ENCODE measurements around the gene FAM193A.
A peak's percentile ranks its signal among the peaks of the same experiment; 100 is the strongest.
"Not testable (repeated sequence)": the region's sequence is repeated elsewhere in the genome, so short reads cannot be mapped to it uniquely, and the experiment has no call there.

FAM193A gene

DNA sequence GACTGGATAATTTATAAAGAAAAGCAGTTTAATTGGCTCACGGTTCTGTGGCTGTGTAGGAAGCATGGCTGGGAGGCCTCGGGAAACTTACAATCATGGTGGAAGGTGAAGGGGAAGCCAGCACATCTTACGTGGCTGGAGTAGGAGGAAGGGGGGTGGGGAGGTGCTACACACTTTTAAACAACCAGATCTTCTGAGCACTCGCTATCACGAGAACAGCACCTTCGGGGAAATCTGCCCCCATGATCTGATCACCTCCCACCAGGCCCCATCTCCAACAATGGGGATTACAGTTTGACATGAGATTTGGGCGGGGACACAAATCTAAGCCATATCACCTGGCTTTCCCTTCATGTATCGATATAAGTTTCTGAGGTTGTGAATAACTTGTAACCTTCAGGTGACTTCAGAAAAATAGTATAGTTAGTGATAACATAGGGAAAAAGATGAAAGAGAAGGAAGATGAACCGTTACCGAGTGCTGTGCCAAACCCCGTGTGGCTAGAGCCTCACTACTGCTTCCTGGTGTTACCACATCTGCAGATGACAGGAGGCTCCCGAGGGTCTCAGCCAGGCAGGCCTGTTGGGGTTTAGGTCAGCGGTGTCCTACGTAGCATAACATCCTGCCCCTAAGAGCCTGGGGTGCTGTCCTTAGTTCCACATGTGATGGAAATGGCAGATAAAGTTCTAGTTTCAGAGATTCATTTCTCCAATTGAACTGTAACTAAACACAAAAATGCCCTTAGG lies 116.1 kb downstream of the FAM193A start:
- no peak for DNase-seq

DNA sequence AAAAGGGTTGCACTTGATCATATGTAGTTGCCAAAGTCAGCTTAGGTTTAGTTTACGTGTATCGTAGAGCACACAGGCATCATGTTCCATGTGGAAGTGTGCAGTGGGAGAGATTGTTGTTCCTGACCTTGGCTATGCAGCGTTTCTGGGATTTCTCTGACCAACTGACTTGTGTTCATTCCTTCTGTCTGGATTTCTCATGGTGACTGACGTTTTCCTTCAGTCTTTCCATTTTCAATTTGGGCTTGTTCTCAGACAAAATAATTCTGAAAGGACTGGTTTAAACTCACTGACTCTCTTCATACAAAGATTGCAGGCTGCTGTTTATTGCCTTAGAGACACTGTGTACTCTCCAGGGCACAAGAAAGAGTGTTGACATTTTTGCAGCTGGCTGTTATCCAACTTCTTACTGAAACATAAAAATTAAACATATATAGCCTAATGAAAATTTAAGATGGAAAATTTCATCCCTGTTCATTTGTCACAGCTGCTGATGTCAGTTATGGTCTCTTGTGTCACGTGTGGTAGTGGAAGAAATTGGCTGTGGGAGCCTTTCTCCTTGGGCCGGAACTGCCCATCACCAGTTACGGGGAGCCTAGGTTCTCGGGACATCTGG lies 124.3 kb downstream of the FAM193A start:
- DNase-seq: no peak

DNA sequence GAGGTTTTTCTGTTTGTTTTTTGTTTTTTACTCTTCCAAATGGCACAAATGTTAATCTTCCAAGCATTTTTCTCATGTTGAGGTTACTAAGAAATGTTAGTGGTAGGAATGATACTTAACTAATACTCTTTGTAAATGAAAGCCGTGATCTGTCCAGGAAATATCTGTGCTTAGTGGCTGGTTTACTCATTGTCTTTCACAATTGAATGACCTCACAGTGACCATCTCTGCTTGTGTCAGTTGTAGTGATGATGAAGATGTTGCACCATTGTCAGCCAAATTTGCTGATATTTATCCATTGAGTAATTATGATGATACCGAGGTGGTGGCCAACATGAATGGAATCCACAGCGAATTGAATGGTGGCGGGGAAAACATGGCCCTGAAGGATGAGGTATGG lies 126.2 kb downstream of the FAM193A start:
- no peak for DNase-seq

DNA sequence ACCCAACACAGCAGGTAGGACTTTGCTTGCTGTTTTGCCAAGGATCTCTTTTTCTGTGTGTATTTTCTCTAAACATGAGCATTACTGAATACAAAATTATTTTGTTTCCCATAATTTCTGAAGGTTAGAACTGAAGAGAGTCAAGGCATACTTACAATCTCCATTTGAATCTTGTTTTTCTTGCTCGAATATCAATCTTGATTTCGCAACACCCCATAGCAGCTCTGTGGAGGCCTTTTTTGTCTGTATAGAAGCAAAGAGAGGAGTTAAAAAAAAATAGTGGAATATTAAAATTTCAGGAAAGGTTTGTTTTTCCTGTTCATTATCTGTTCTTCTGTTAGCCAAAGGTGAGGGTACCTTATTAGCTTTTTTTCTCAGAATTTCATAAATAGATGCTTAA lies 126.8 kb downstream of the FAM193A start:
- DNase-seq: no peak

DNA sequence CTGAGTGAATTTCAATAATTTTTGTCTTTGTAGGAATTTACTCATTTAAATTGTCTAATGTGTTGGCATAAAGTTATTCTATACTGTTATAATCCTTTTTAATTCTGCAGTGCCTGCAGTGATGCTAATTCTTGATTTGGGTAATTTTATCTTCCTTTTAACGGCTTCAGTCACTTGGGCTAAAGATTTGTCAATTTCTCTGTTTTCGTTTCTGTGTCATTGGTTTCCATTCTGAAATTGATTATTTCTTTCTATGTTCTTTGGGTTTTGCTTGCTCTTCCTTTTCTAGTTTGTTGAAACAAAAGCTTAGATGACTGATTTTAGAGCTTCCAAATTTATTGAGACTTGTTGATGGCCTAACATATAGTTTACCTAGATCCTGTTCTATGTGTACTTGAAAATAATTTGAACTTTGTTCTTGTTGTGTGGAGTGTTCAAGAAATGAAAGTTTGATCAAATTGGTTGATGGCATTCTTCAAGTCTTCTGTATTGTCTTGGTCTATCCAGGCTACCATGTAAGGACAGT lies 130.3 kb downstream of the FAM193A start:
- no peak for DNase-seq

DNA sequence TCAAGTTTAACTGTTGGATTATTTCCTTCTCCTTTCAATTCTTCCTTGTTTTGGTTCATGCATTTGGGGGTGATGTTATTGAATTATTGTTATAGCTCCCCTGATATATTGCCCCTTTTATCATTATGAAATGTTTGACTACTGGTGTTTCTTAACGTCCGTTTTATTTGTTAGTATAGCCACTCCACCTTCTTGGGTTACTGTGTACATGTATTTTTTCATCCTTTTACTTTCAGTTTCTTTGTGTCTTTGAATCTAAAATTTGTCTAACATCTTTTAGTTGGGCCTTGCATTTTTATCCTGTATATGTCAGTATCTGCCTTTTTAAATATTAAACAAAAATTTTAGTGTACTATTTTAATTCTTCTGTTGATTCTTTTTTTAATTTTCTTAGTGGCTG lies 131.0 kb downstream of the FAM193A start:
- DNase-seq: no peak

DNA sequence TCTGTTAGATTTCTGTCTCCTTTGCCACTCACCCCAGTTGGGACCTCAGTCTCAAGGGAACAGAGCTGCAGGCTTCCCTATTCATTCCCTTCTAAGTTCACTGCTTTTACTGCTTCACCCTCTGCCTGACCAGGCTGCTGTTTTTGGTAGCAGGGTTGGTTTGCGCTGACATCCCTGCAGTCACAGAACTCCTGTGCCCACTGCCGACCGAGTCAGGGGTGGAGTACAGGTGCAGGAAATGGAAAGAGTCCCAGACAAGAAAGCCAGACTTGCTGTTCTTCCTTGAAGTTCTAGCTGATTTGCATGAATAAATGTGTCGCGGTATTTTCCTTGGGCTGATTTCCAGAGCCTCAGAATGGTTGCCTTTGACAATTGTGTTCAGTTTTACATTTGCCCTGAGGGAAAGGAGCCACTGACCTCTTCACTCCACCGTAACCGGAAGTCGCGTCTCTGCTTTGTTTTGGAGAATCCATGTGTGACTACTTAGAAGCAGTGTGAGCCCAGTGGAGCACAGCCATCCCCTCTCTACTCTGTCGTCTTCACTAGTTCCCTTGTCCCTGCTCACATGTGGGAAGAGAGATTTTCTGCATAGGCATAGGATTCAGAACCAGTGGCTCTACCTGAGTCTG lies 134.9 kb downstream of the FAM193A start:
- DNase-seq: no peak

DNA sequence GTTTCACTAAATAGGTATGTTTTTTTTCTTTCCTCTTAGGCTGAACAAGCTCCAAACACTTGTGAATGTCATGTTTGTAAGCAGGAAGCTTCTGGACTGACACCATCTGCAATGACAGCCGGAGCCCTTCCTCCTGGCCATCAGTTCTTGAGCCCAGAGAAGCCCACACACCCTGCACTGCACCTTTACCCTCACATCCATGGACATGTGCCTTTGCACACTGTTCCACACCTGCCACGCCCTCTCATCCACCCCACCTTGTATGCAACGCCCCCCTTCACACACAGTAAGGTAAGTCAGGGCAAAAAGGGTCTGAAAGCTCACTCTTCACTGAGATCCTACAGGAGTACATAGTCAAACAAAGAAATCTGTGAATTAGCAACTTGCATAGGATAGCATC lies 135.6 kb downstream of the FAM193A start:
- no peak for DNase-seq

DNA sequence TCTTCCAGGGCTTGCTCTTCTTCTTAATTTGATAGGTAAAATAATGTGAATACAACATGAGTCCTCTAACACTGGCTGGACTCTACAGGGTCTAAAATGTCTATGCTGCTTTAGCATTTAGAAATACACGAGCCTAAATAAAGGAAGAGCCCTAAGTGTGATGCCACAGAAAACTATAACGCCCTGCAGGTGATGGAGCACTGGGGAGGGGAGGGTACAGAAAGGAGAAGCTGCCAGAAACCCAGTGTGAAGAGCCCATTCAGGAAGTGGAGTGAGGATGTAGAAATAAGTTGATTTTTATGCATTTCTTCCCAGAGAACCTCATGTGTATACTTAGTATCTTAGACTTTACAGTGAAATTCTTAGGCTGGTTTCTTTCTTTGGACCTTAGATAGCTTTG lies 136.3 kb downstream of the FAM193A start:
- DNase-seq: no peak

DNA sequence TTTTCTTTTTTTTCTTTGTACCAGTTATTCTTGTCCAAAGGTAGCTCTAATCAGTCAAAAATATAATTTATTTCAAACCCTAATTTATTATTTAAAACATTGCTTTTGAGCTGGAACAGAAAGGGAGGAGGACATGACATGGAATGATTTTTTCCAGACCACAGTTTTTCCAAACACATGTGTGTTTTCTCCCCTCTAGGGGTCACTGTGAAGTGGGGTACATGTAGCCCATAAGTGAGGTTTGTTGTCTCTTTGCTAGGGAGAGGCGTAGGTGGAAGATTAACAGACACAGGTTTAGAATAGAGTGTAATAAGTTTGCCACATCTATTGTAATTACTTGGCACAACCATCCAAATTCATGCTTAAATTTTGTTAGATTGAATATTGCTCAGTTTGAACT lies 136.7 kb downstream of the FAM193A start:
- no peak for DNase-seq

DNA sequence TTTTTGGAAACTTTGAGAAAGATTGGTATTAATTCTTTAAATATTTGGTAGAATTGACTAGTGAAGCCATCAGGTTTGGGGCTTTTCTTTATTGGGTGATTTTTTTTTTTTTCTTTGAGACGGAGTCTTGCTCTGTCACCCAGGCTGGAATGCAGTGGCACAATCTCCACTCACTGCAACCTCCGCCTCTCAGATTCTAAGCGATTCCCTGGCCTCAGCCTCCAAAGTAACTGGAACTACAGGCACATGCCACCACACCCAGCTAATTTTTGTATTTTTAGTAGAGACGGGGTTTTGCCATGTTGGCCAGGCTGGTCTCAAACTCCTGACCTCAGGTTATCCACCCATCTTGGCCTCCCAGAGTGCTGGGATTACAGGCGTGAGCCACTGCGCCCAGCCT lies 143.3 kb downstream of the FAM193A start:
- DNase-seq: not testable (repeated sequence)

DNA sequence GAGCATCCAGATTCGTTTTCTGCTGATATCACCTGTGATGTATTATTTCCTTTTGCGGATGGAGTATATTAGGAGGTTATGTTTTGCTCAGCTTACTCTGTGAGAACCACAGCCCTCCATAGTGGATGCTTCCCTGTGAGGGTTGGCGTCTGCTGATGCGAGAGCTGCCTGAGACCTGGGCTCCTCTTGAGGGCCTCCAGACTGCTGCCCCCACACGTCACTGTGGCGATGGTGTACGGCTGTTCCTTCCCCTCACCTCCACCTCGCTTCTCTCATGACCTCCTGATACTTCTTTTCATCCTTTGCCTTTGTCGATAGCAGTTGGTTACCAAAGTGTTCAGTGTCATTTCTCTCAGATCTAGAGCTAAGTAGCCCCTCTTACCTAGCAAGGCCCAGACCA lies 148.0 kb downstream of the FAM193A start:
- no peak for DNase-seq

DNA sequence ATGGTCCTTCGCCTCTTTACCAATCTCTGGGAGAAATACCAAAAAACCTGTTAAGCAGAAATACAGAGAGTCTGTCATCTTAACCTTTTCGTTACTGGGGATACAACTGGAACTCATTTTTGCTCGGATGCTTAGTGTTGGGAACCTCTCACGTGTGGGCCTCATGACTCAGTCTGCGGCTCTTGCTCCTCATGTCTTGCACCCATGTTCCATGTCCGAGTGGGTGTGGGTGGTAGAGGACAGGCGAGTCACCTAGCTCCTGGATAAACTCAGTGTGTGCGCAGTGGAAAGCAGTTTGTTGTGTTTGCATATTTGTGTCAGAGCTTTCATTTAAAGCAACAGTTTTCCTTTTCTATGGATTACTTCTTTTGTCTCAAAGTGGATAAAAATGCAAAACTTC lies 149.1 kb downstream of the FAM193A start:
- DNase-seq: no peak

DNA sequence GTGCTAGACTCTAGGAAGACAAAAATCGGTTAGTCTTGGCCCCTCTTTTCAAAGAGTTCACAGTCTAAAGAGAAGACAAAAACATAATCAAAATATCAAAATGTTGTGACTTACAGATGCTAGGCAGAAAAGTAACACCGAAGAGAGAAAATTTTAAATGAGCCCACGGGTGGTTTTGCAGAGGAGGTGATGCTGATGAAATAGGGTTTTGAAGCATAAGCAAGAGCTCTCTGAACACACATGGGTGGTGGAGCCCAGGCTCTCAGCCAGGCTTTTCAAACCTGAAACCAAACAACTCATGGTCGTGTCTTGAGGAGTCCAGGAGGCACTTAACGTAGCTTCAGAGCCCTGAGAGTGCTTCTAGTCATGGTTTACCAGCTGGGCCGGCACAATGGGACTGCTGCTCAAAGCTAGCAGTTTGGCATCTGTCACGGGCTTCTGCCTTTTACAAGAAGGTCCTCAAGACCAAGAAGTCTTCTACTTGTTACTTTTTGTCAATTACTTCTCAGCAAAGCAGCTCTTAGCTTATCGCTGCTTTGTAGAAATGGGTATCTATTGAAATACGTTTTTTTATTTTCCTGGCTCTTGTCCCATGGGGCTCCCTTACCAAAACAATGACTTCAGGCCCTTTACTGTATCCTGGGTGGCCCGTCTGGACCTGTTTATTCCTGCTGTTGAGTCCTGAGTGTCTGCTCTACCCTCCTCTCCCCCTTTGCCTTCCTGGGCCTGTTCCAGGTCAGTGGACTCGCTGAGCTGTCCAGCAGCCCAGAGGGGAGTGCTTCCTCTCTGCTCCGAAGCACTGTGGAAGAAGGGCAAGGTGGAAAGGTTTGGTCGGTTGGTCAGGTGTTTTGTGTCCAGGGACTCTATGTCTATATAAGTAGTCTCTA lies 150.2 kb downstream of the FAM193A start:
- no peak for DNase-seq

DNA sequence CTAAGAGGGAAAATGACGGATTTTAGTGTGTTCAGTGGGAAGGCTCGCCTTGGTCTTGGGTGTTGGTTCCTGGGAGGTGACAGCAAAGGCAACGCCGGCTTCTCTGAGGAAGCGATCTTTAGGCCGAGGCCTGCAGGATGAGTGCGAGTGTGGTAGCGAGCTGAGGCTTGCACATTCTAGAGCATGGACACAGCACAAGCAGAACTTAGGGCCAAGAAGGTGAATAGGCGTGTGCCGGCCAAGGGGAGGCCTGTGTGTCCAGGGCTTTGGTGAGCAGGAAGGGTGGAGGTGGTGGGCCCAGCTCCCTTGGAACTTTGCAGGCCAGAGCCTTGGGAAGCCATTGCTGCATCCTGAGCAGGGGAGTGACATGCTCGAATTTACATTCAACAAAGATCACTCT lies 151.8 kb downstream of the FAM193A start:
- no peak for DNase-seq

DNA sequence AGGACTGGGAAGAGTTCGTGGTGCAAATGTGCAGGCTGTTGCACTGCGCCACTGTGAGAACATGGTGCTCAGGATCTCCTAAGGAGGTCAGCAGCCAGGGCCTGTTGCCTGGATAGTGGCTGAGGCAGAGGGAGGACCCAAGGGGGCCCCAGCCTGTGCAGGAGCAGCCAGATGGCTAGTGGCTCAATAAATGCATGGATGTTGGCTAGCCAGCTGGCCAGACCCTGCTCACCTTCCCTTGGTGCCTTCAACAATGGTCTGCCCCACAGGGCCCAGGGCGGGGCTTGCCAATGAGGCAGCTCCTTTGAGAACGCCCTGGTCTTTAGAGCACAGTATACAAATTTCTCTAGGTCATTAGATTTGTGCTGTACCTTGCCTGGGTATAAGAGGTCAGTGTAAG lies 152.2 kb downstream of the FAM193A start:
- DNase-seq: no peak

DNA sequence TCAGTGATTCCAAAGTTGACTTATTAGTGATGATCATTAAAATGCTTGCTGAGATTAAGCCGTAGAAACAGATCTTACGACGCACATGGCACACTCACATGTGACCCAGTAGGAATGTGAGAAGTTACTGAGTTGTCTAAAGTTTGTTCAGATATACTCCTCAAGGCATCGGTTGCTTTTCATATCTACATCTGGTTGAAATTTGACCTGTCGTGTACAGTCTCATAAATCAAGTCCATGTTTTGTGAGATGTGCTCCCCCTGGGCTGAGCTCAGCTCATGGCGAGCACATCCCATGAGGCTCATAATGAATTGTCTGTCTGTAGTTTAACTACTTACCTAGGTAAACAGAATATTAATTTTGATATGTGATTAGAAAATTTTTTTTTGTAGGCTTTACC lies 152.7 kb downstream of the FAM193A start:
- DNase-seq: no peak

DNA sequence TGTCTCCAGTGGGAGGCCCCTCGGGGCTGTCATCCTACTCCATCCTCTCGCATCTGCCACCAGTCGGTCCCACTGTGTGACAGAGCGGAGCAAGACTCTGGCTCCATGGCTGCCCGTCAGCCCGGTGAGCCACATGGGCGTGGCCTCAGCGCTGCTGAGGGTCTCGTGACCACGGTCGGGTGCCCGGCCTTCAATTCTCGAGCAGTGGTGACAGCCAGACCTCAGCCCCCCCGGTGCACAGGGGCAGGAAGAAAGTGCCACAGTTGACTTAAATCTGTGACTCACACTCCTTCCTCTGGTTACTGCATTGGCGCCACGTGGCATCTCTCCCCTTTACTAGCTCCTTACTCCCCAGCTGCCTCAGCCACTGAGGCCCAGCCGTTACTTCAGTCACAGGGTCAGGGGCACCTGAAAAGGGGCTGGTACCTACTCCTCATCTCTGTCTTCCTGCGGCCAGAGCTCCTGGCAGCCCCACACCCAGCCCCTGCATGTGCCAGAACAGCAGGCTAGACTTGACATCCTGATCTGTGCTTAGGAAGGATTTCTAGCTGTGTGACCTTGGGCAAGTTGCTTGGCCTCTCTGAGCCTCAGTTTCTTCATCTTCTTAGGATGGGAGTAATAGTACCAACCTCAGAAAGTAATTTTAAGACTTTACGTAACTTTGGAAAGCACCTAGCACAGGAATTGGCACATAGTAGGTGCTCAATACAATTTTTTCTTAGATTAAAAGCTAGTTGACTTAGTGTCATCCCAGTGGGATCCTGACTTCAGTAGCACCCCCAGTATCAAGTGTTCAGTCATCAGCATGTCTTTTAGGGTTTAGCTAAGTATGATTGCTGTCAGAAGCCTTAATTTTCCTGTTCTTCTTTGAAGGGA lies 153.6 kb downstream of the FAM193A start:
- DNase-seq: peak in 1 of 2 donors; percentile 86

DNA sequence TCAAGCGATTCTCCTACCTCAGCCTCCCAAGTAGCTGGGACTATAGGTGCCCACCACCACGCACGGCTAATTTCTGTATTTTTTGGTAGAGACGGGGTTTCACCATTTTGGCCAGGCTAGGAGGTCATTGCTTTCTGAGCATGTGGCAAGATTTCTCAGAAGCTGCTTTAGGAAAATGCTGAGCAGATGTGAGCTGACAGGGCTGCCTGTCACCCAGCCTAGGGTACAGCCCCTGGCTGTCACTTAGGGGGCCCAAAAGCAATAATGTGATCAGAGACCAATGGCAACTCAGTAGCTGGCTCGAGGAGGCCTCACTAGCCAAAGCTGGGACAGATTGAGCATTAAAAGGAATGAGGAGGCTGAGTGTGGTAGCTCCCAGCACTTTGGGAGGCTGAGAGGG lies 154.9 kb downstream of the FAM193A start:
- DNase-seq: no peak

DNA sequence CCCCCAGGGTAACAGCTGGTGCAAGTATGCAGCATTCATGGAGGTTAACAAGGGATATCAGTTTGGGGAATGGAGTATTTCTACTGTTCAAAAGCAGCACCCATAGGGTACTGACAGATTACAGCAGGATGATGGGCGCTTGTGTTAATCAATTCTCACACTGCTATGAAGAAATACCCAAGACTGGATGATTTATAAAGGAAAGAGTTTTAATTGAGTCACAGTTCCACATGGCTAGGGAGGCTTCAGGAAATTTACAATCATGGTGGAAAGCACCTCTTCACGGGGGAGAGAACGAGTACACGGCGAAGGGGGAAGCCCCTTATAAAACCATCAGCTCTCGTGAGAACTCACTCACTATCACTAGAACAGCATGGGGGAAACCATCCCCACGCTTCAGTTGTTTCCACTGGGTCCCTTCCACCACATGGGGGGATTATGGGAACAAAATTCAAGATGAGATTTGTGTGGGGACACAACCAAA lies 155.5 kb downstream of the FAM193A start:
- DNase-seq: no peak

DNA sequence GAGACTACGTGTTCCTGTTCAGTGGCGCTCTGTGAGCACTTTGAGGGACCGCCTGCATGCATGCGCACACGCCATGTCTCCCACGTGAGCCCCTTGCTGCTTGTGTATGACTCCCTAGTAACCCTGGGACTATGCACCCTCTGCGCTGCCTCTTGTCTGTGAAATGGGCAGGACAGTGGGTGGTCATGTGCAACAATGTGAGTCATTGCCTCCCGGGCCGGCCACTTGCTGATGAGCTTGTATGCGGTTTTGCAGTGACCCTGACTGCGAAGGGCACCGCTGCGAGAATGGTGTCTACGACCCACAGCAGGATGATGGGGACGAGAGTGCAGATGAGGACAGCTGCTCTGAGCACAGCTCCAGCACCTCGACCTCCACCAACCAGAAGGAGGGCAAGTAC lies 158.2 kb downstream of the FAM193A start:
- no peak for DNase-seq
